ENCODE data around the gene C2CD4C. TPM values are rescaled to one million over a fixed set of nuclear protein-coding genes. Genes with fewer than 3 reads are reported as not detected.

Gene C2CD4C
- total and polyA plus RNA-seq, 2 donors (not counting 3 experiments of a cell fraction or from before 2014, with no cell fraction given), result 0.25 to 0.38 TPM

DNA sequence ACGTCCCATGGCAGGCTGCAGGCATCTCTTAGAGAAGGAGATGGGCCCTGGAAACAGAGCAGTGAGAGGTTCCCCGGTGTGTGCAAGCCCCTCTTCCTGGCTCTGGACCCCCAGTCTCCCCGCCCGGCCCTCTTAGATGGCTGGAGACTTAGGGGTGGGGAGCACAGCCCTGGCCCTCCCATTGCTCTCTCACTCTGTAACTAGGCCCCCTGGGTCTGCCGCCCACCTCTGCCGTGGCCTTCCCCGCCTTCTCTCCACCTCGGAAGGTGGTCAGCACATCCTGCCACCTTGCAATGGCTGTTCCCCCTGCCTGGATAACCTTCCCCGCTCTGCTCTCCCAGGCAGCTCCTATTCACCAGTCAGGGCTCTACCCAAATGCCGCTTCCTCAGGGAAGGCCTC lies 21.8 kb upstream of the C2CD4C start:
- TF ChIP-seq MAX (IDR thresholded peaks at IDR 0.05; ENCODE audit: insufficient read depth, insufficient read length) (no peak), POLR2A (IDR thresholded peaks at IDR 0.05; ENCODE audit: low read depth, low read length) (no peak), JUN (IDR thresholded peaks at IDR 0.05; ENCODE audit: borderline replicate concordance, insufficient read depth, insufficient read length, low read depth) (no peak), POLR2AphosphoS5 (IDR thresholded peaks at IDR 0.05; ENCODE audit: insufficient read depth, low read depth, low read length) (no peak), EZH2 (IDR thresholded peaks at IDR 0.05; ENCODE audit: borderline replicate concordance, low read depth, low read length, severe bottlenecking) (no peak), FOS (IDR thresholded peaks at IDR 0.05; ENCODE audit: borderline replicate concordance, insufficient read depth, low read length) (no peak), MYC (IDR thresholded peaks at IDR 0.05; ENCODE audit: low read depth, low read length) (no peak), CTCF (IDR thresholded peaks at IDR 0.05; ENCODE audit: extremely low read depth in 1 of 2, insufficient read depth in 1 of 2, low read depth in 1 of 2, low read length in 2 of 2) (no peak), GATA2 (IDR thresholded peaks at IDR 0.05; ENCODE audit: insufficient read depth, insufficient read length, low read depth, low read length) (no peak)
- no peaks in the 10 kb centered on the region for H3K9me1 ChIP-seq (replicated peaks; ENCODE audit: control insufficient read depth, extremely low read depth, insufficient read depth, low read length)
- dilution Hi-C loops (cut with MboI; ENCODE audit: extremely low pct_ligation_motif_present, low sequenced_read_pairs), result no loop called here

More for the DNA sequence above, 21.8 kb upstream of the C2CD4C start:
- Histone ChIP-seq H2AFZ (ENCODE audit: low read depth, low read length) (no peak overlapping the region), H3K9ac (replicated peaks; ENCODE audit: extremely low read depth, insufficient read depth, low read length) (no peak overlapping the region), H3K4me2 (ENCODE audit: insufficient read depth, low read length) (no peak overlapping the region), H3K9me3 (replicated peaks; ENCODE audit: control insufficient read depth, insufficient read depth, low read length) (no peaks in the 10 kb centered on the region), H3K27me3 (ENCODE audit: control insufficient read depth in 2 of 2, insufficient read depth in 2 of 2, low read length in 2 of 2) (no peaks in the 10 kb centered on the region), H3K36me3 (ENCODE audit: control insufficient read depth in 2 of 2, extremely low read depth in 1 of 2, insufficient read depth in 2 of 2, low read length in 2 of 2) (no peaks in the 10 kb centered on the region), H4K20me1 (replicated peaks; ENCODE audit: control insufficient read depth, extremely low read depth, insufficient read depth, low read length) (no peaks in the 10 kb centered on the region), H3K79me2 (ENCODE audit: control insufficient read depth, insufficient read depth, low read length) (no peaks in the 10 kb centered on the region), H3K27ac (ENCODE audit: insufficient read depth, low read depth, low read length) (no peak overlapping the region), H3K4me1 (ENCODE audit: control insufficient read depth, extremely low read depth, insufficient read depth, low read length) (no peaks in the 10 kb centered on the region), H3K4me3 (replicated peaks in 1 of 3; ENCODE audit: insufficient read depth in 1 of 3, low read depth in 1 of 3, low read length in 3 of 3) (no peak overlapping the region)
- BruUV-seq (replicated peaks), result no TSS peak
- intact Hi-C loops (cut with micrococcal nuclease), result no loop called here
- CTCF ChIA-PET, result no interaction called here
- POLR2A ChIA-PET, result no interaction called here
- no peak for FAIRE-seq
- no peak for DNase-seq (ENCODE audit: low read depth, low spot score)

Data from endothelial cell of umbilical vein (primary cell).